Endothelial cell (in vitro differentiated cells): ENCODE results near the gene ATP1B3. TPM values are rescaled to one million over a fixed set of nuclear protein-coding genes. Genes with fewer than 3 reads are reported as not detected.

ENCODE experiments used
- DNase-seq: peaks from one replicate; pipeline ENCODE4 v3.0.0; 2021; ENCODE audit warnings: low spot score
- H3K27ac Mint-ChIP-seq: one replicate; pipeline ENCODE4 v1.8.0; 2021; ENCODE audit warnings: mixed read lengths, inconsistent platforms; ENCODE audit not compliant: unreplicated experiment
- H3K27me3 Mint-ChIP-seq: one replicate; pipeline ENCODE4 v1.8.0; 2021; ENCODE audit warnings: mild to moderate bottlenecking, moderate library complexity, mixed read lengths, inconsistent platforms; ENCODE audit not compliant: unreplicated experiment
- H3K36me3 Mint-ChIP-seq: one replicate; pipeline ENCODE4 v1.8.0; 2021; ENCODE audit warnings: mild to moderate bottlenecking, low read depth, mixed read lengths, inconsistent platforms; ENCODE audit not compliant: unreplicated experiment
- H3K4me1 Mint-ChIP-seq: one replicate; pipeline ENCODE4 v1.8.0; 2021; ENCODE audit warnings: mild to moderate bottlenecking, mixed read lengths, inconsistent platforms; ENCODE audit not compliant: unreplicated experiment
- H3K4me3 Mint-ChIP-seq: one replicate; pipeline ENCODE4 v1.8.0; 2021; ENCODE audit warnings: mild to moderate bottlenecking, mixed read lengths, inconsistent platforms; ENCODE audit not compliant: unreplicated experiment
- H3K9me3 Mint-ChIP-seq: one replicate; pipeline ENCODE4 v1.8.0; 2021; ENCODE audit warnings: mixed read lengths, inconsistent platforms; ENCODE audit not compliant: unreplicated experiment
- CTCF ChIP-seq: fragments of 200-600 bp; sonication (generic); IDR thresholded peaks from one replicate; pipeline ENCODE4 v1.5.0; 2021; ENCODE audit warnings: antibody characterized with exemption; ENCODE audit not compliant: unreplicated experiment
- total RNA-seq: library from RNA; stranded (reverse); fragmentation: NEBNext Ultra II Directional; extraction: Animal tissue kit (Norgen Biotek cat#: 25700); gene quantifications from one replicate; pipeline ENCODE4 v1.2.1, GENCODE V29; 2021; ENCODE audit not compliant: unreplicated experiment

The ATP1B3 gene
- total RNA-seq, 1 donor from 2014 or later, result 273 TPM

GRCh38 chr3:141835557-141836229, 40.8 kb upstream of the ATP1B3 start:
- Mint-ChIP-seq H3K9me3 (no peaks in the 10 kb centered on the region), H3K4me1 (peaks cover 4% of the 10 kb centered on the region), H3K36me3 (no peaks in the 10 kb centered on the region), H3K4me3 (no peak overlapping the region), H3K27me3 (no peaks in the 10 kb centered on the region), H3K27ac (no peak overlapping the region)
- TF ChIP-seq CTCF, result no peak
- no peak for DNase-seq

- H3K9me3 Mint-ChIP-seq, result no peaks in the 10 kb centered on the region
These were observed 37.1 kb upstream of the ATP1B3 start for GRCh38 chr3:141839389-141839788.

GRCh38 chr3:141840737-141841544, 35.5 kb upstream of the ATP1B3 start:
- Mint-ChIP-seq H3K4me1 (peaks cover 23% of the 10 kb centered on the region), H3K36me3 (no peaks in the 10 kb centered on the region), H3K27me3 (peaks cover 6% of the 10 kb centered on the region), H3K9me3 (no peaks in the 10 kb centered on the region), H3K4me3 (peak overlapping the region; percentile 23), H3K27ac (peak overlapping the region; percentile 77)
- no peak for TF ChIP-seq CTCF
- DNase-seq, result no peak

More at GRCh38 chr3:141839389-141839788, 37.1 kb upstream of the ATP1B3 start:
- H3K4me3 Mint-ChIP-seq, result no peak overlapping the region
- peaks cover 18% of the 10 kb centered on the region for H3K4me1 Mint-ChIP-seq
- H3K36me3 Mint-ChIP-seq, result no peaks in the 10 kb centered on the region
- H3K27ac Mint-ChIP-seq, result no peak overlapping the region
- TF ChIP-seq CTCF, result no peak
- DNase-seq, result no peak
- H3K27me3 Mint-ChIP-seq, result peaks cover 6% of the 10 kb centered on the region

GRCh38 chr3:141844108-141844507, 32.3 kb upstream of the ATP1B3 start:
- H3K9me3 Mint-ChIP-seq, result no peaks in the 10 kb centered on the region
- H3K4me3 Mint-ChIP-seq, result no peak overlapping the region
- peaks cover 27% of the 10 kb centered on the region for H3K4me1 Mint-ChIP-seq
- no peaks in the 10 kb centered on the region for H3K36me3 Mint-ChIP-seq
- H3K27me3 Mint-ChIP-seq, result peaks cover 10% of the 10 kb centered on the region
- no peak overlapping the region for H3K27ac Mint-ChIP-seq
- no peak for DNase-seq
- TF ChIP-seq CTCF, result no peak

DNA sequence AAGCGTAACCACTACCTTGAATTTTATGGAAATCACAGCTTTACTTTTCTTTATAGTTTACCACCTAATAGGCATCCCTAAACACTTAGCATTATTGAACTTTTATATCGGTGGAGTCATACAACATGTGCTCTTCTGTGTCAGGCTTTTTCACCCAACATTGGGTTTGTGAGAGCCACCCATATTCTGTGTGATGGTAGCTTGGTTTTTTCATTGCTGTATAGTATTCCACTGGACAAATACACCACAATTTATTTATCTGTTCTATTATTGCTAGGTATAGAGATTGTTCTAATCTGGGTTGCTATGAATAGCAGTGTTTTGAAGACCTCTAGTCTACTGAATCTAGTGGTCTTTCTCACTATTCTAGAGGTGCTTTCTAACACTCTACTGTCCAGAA, 31.6 kb upstream of the ATP1B3 start:
- Mint-ChIP-seq H3K4me1 (peaks cover 31% of the 10 kb centered on the region), H3K27ac (peak overlapping the region; percentile 36), H3K4me3 (no peak overlapping the region), H3K36me3 (no peaks in the 10 kb centered on the region), H3K9me3 (no peaks in the 10 kb centered on the region), H3K27me3 (peaks cover 13% of the 10 kb centered on the region)
- no peak for DNase-seq
- TF ChIP-seq CTCF, result no peak
